ENCODE results near the gene LAGE3.

The LAGE3 gene

GRCh38 chrX:154434394-154435168, 44.5 kb downstream of the LAGE3 start (continued):
- TF ChIP-seq SCRT1 (tag by site-specific recombination; IDR thresholded peaks at IDR 0.05; ENCODE audit: borderline replicate concordance), result 0 out of 2 replicates have a peak, but pooled peaks have one; percentile 11
- TF ChIP-seq HIC1 (tag by site-specific recombination; IDR thresholded peaks at IDR 0.05), result no peak
- TF ChIP-seq ZNF585B (tag by site-specific recombination; IDR thresholded peaks at IDR 0.05), result no peak
- TF ChIP-seq PRDM2 (tag by site-specific recombination; IDR thresholded peaks at IDR 0.05; ENCODE audit: borderline replicate concordance), result no peak
- no peak for TF ChIP-seq YY1 (tag by site-specific recombination; IDR thresholded peaks at IDR 0.05)
- no peak for TF ChIP-seq HOXD13 (CRISPR knock-in tag; IDR thresholded peaks at IDR 0.05; ENCODE audit: borderline replicate concordance)
- no peak for TF ChIP-seq PATZ1 (tag by site-specific recombination; IDR thresholded peaks at IDR 0.05)
- no peak for TF ChIP-seq SP7 (tag by site-specific recombination; IDR thresholded peaks at IDR 0.05)
- TF ChIP-seq ZNF335 (tag by site-specific recombination; conservative IDR thresholded peaks at IDR 0.05), result no peak

GRCh38 chrX:154433605-154434004, 45.5 kb downstream of the LAGE3 start:
- no peak overlapping the region for H3K27ac ChIP-seq (ENCODE audit: extremely low read depth, low read depth, low read length)
- no peak overlapping the region for H3K4me3 ChIP-seq (ENCODE audit: low read depth, low read length)
- ChIA-PET CTCF (no interaction called here), POLR2A (interaction anchor here (0.6 to 1.6 kb wide), 2 partner anchors 16 to 22 kb away, joined by 3 to 9 read pairs; no protein-coding TSS in a partner anchor)
- H3K4me1 ChIP-seq (ENCODE audit: control insufficient read depth, insufficient read depth, low read length), result no peaks in the 10 kb centered on the region
- H3K9me3 ChIP-seq (ENCODE audit: control insufficient read depth, insufficient read depth, low read depth, low read length), result no peaks in the 10 kb centered on the region
- peaks cover 0 to 61% of the 10 kb centered on the region in 2 experiments; a peak in 1 of 3 replicates for H3K36me3 ChIP-seq (ENCODE audit: control insufficient read depth in 2 of 2, insufficient read depth in 1 of 2, low read length in 2 of 2)
- TF ChIP-seq GLIS1 (tag by site-specific recombination; IDR thresholded peaks at IDR 0.05) (peak; percentile 77), ZNF837 (tag by site-specific recombination; IDR thresholded peaks at IDR 0.05) (no peak), SCRT2 (tag by site-specific recombination; IDR thresholded peaks at IDR 0.05) (peak; percentile 95), HIC1 (tag by site-specific recombination; IDR thresholded peaks at IDR 0.05) (peak; percentile 35; the same call in 1 of the 2 replicates), ATF2 (tag by site-specific recombination; IDR thresholded peaks at IDR 0.05; ENCODE audit: low read depth) (0 out of 2 replicates have a peak, but pooled peaks have one; percentile 26), ZNF19 (tag by site-specific recombination; IDR thresholded peaks at IDR 0.05; ENCODE audit: low read depth) (no peak), GLIS2 (tag by site-specific recombination; IDR thresholded peaks at IDR 0.05) (0 out of 2 replicates have a peak, but pooled peaks have one; percentile 21), ZNF549 (tag by site-specific recombination; IDR thresholded peaks at IDR 0.05) (no peak), SCRT1 (tag by site-specific recombination; IDR thresholded peaks at IDR 0.05; ENCODE audit: borderline replicate concordance) (peak; percentile 67; the same call in 1 of the 2 replicates), ZIC2 (tag by site-specific recombination; IDR thresholded peaks at IDR 0.05) (peak; percentile 95)

Data from HEK293 (cell line).